ENCODE measurements around the gene RNF13. TPM values are rescaled to one million over a fixed set of nuclear protein-coding genes. Genes with fewer than 3 reads are reported as not detected.
A peak's percentile ranks its signal among the peaks of the same experiment; 100 is the strongest.

Gene RNF13
- total and polyA plus RNA-seq, 2 donors (not counting 3 experiments of a cell fraction or from before 2014, with no cell fraction given), result 16.4 to 27.1 TPM

- POLR2A ChIA-PET, result no interaction called here
These were observed 192.5 kb downstream of the RNF13 start for GRCh38 chr3:150005243-150006112.

GRCh38 chr3:150006794-150007193 is 193.8 kb downstream of the RNF13 start:
- no TSS peak for BruUV-seq (replicated peaks)
- Histone ChIP-seq H3K4me1 (ENCODE audit: control insufficient read depth, extremely low read depth, insufficient read depth, low read length) (no peaks in the 10 kb centered on the region), H2AFZ (ENCODE audit: low read depth, low read length) (no peak overlapping the region), H3K9me1 (replicated peaks; ENCODE audit: control insufficient read depth, extremely low read depth, insufficient read depth, low read length) (no peaks in the 10 kb centered on the region), H3K36me3 (ENCODE audit: control insufficient read depth in 2 of 2, extremely low read depth in 1 of 2, insufficient read depth in 2 of 2, low read length in 2 of 2) (no peaks in the 10 kb centered on the region), H3K9me3 (replicated peaks; ENCODE audit: control insufficient read depth, insufficient read depth, low read length) (no peaks in the 10 kb centered on the region), H3K4me2 (ENCODE audit: insufficient read depth, low read length) (no peak overlapping the region), H3K27ac (ENCODE audit: insufficient read depth, low read depth, low read length) (no peak overlapping the region), H3K27me3 (ENCODE audit: control insufficient read depth in 2 of 2, insufficient read depth in 2 of 2, low read length in 2 of 2) (peaks cover 3 to 6% of the 10 kb centered on the region in 2 experiments), H3K79me2 (ENCODE audit: control insufficient read depth, insufficient read depth, low read length) (no peaks in the 10 kb centered on the region), H4K20me1 (replicated peaks; ENCODE audit: control insufficient read depth, extremely low read depth, insufficient read depth, low read length) (no peaks in the 10 kb centered on the region), H3K9ac (replicated peaks; ENCODE audit: extremely low read depth, insufficient read depth, low read length) (no peak overlapping the region), H3K4me3 (replicated peaks in 1 of 3; ENCODE audit: insufficient read depth in 1 of 3, low read depth in 1 of 3, low read length in 3 of 3) (no peak overlapping the region)
- no peak for TF ChIP-seq GATA2 (IDR thresholded peaks at IDR 0.05; ENCODE audit: insufficient read depth, insufficient read length, low read depth, low read length)
- no peak for TF ChIP-seq JUN (IDR thresholded peaks at IDR 0.05; ENCODE audit: borderline replicate concordance, insufficient read depth, insufficient read length, low read depth)
- TF ChIP-seq EZH2 (IDR thresholded peaks at IDR 0.05; ENCODE audit: borderline replicate concordance, low read depth, low read length, severe bottlenecking), result no peak
- no peak for TF ChIP-seq MAX (IDR thresholded peaks at IDR 0.05; ENCODE audit: insufficient read depth, insufficient read length)
- no peak for TF ChIP-seq MYC (IDR thresholded peaks at IDR 0.05; ENCODE audit: low read depth, low read length)
- ChIA-PET POLR2A (interaction anchor here (0.7 kb wide), 1 partner anchor 11 kb away, joined by 4 read pairs; no protein-coding TSS in a partner anchor), CTCF (no interaction called here)
- no peak for DNase-seq (ENCODE audit: low read depth, low spot score)
- intact Hi-C loops (cut with micrococcal nuclease), result no loop called here
- dilution Hi-C loops (cut with MboI; ENCODE audit: extremely low pct_ligation_motif_present, low sequenced_read_pairs), result no loop called here
- FAIRE-seq, result no peak

More at GRCh38 chr3:150005243-150006112, 192.5 kb downstream of the RNF13 start:
- Histone ChIP-seq H2AFZ (ENCODE audit: low read depth, low read length) (no peak overlapping the region), H3K36me3 (ENCODE audit: control insufficient read depth in 2 of 2, extremely low read depth in 1 of 2, insufficient read depth in 2 of 2, low read length in 2 of 2) (no peaks in the 10 kb centered on the region), H3K27me3 (ENCODE audit: control insufficient read depth in 2 of 2, insufficient read depth in 2 of 2, low read length in 2 of 2) (peaks cover 3 to 8% of the 10 kb centered on the region in 2 experiments), H3K9me1 (replicated peaks; ENCODE audit: control insufficient read depth, extremely low read depth, insufficient read depth, low read length) (no peaks in the 10 kb centered on the region), H3K27ac (ENCODE audit: insufficient read depth, low read depth, low read length) (no peak overlapping the region), H3K4me2 (ENCODE audit: insufficient read depth, low read length) (no peak overlapping the region), H3K4me1 (ENCODE audit: control insufficient read depth, extremely low read depth, insufficient read depth, low read length) (no peaks in the 10 kb centered on the region), H3K9ac (replicated peaks; ENCODE audit: extremely low read depth, insufficient read depth, low read length) (no peak overlapping the region), H3K9me3 (replicated peaks; ENCODE audit: control insufficient read depth, insufficient read depth, low read length) (no peaks in the 10 kb centered on the region), H4K20me1 (replicated peaks; ENCODE audit: control insufficient read depth, extremely low read depth, insufficient read depth, low read length) (no peaks in the 10 kb centered on the region), H3K4me3 (replicated peaks in 1 of 3; ENCODE audit: insufficient read depth in 1 of 3, low read depth in 1 of 3, low read length in 3 of 3) (no peak overlapping the region), H3K79me2 (ENCODE audit: control insufficient read depth, insufficient read depth, low read length) (no peaks in the 10 kb centered on the region)
- FAIRE-seq, result no peak
- no peak for DNase-seq (ENCODE audit: low read depth, low spot score)
- intact Hi-C loops (cut with micrococcal nuclease), result no loop called here
- BruUV-seq (replicated peaks), result no TSS peak
- TF ChIP-seq JUN (IDR thresholded peaks at IDR 0.05; ENCODE audit: borderline replicate concordance, insufficient read depth, insufficient read length, low read depth), result no peak
- no peak for TF ChIP-seq POLR2AphosphoS5 (IDR thresholded peaks at IDR 0.05; ENCODE audit: insufficient read depth, low read depth, low read length)
- TF ChIP-seq POLR2A (IDR thresholded peaks at IDR 0.05; ENCODE audit: low read depth, low read length), result no peak
- peak; percentile 34 for TF ChIP-seq GATA2 (IDR thresholded peaks at IDR 0.05; ENCODE audit: insufficient read depth, insufficient read length, low read depth, low read length)
- dilution Hi-C loops (cut with MboI; ENCODE audit: extremely low pct_ligation_motif_present, low sequenced_read_pairs), result no loop called here
- CTCF ChIA-PET, result no interaction called here

Small RNAs within 50 kb of the gene (small RNA-seq; reads per million reads assigned to genes)
- gene RNU6-507P (ENCODE audit: insufficient read depth, insufficient read length, low read depth, low replicate concordance) (not detected), gene RNU6-720P (ENCODE audit: insufficient read depth, insufficient read length, low read depth, low replicate concordance) (not detected)

Other genes starting within 250 kb of the RNF13 start
- gene WWTR1, start 155.2 kb upstream of the RNF13 start, total RNA-seq, result 210 and 262 TPM in 2 replicates
- 341 and 347 TPM in 2 replicates for gene WWTR1, start 155.2 kb upstream of the RNF13 start, polyA plus RNA-seq
- 42.9 and 51.0 TPM in 2 replicates for gene COMMD2, start 60.7 kb upstream of the RNF13 start, total RNA-seq
- 10.7 and 18.3 TPM in 2 replicates for gene COMMD2, start 60.7 kb upstream of the RNF13 start, polyA plus RNA-seq
- gene ANKUB1, start 20.7 kb upstream of the RNF13 start, total RNA-seq, result not detected in 2 replicates
- not detected in 2 replicates for gene ANKUB1, start 20.7 kb upstream of the RNF13 start, polyA plus RNA-seq
- gene PFN2, start 157.7 kb downstream of the RNF13 start, total RNA-seq, result 97.1 and 124 TPM in 2 replicates
- gene PFN2, start 157.7 kb downstream of the RNF13 start, polyA plus RNA-seq, result 143 and 165 TPM in 2 replicates

Data from endothelial cell of umbilical vein (primary cell).